ENCODE results near the gene SULF2. TPM values are rescaled to one million over a fixed set of nuclear protein-coding genes. Genes with fewer than 3 reads are reported as not detected.

SULF2 gene
- total and polyA plus RNA-seq, 2 of the 13 experiments (the other 11 are each of a cell fraction or from before 2014, with no cell fraction given): 7.2 to 50.9 TPM

DNA sequence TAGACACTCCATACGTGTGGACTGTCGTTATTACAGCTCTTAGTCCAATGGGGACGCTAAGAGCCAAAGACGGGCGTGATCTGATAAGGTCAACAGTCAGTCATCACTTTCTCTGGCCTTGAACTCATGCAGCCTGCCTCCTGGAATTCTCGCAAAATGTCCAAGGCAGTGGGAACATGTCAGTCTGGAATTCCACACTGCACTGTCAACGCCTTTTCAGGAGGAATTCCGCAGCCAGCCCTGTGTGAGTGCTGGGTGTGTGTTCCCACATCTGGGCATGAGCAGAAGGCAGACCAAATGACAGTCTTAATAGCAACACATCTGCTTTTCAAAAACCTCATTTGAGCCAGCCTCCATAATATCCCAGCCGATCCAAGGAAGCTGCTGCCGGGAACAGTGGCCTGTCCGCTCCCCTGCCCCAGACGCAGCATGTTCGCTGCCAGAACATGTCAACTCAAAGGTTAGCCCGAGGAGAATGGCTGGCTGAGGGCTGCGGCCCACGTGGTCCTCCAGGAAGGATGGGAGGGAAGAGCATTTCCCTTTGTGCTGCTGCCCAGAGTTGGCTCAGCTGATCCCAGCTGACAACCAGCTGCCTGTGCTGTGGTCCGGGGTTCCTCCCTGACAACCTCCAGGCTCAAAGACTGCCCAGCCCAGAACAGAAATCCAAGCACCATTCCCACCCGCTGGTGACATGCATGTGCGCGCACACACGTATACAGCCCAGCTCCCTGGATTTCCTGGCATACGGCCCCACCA, 103.1 kb downstream of the SULF2 start (continued):
- TF ChIP-seq, protein P1, sequence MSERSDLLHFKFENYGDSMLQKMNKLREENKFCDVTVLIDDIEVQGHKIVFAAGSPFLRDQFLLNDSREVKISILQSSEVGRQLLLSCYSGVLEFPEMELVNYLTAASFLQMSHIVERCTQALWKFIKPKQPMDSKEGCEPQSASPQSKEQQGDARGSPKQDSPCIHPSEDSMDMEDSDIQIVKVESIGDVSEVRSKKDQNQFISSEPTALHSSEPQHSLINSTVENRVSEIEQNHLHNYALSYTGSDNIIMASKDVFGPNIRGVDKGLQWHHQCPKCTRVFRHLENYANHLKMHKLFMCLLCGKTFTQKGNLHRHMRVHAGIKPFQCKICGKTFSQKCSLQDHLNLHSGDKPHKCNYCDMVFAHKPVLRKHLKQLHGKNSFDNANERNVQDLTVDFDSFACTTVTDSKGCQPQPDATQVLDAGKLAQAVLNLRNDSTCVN (CRISPR knock-in tag; IDR thresholded peaks at IDR 0.05; ENCODE audit: borderline replicate concordance): 0 out of 2 replicates have a peak, but pooled peaks have one; percentile 22
- TF ChIP-seq FOSL2 (CRISPR knock-in tag; IDR thresholded peaks at IDR 0.05) (0 out of 2 replicates have a peak, but pooled peaks have one; percentile 12), FOXA1 (IDR thresholded peaks at IDR 0.05) (no peak), FOXA1 (CRISPR knock-in tag; IDR thresholded peaks at IDR 0.05) (peak; percentile 46), IKZF4 (CRISPR knock-in tag; IDR thresholded peaks at IDR 0.05; ENCODE audit: borderline replicate concordance, low read depth, not compliant biosample characterization) (no peak), HOXA9 (CRISPR knock-in tag; IDR thresholded peaks at IDR 0.05; ENCODE audit: borderline replicate concordance) (no peak), SNAPC2 (CRISPR knock-in tag; IDR thresholded peaks at IDR 0.05) (no peak), HNF4A (CRISPR knock-in tag; IDR thresholded peaks at IDR 0.05) (peak; percentile 44; the same call in 1 of the 2 replicates), STAG1 (CRISPR knock-in tag; IDR thresholded peaks at IDR 0.05) (0 out of 2 replicates have a peak, but pooled peaks have one; percentile 9), NR2C2 (CRISPR knock-in tag; IDR thresholded peaks at IDR 0.05; ENCODE audit: borderline replicate concordance) (peak; percentile 32; the same call in 1 of the 2 replicates), ZNF891 (CRISPR knock-in tag; IDR thresholded peaks at IDR 0.05) (no peak), ZSCAN12 (CRISPR knock-in tag; IDR thresholded peaks at IDR 0.05) (no peak)
- TF ChIP-seq, protein P2, sequence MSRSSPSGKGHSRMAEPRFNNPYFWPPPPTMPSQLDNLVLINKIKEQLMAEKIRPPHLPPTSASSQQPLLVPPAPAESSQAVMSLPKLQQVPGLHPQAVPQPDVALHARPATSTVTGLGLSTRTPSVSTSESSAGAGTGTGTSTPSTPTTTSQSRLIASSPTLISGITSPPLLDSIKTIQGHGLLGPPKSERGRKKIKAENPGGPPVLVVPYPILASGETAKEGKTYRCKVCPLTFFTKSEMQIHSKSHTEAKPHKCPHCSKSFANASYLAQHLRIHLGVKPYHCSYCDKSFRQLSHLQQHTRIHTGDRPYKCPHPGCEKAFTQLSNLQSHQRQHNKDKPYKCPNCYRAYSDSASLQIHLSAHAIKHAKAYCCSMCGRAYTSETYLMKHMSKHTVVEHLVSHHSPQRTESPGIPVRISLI (CRISPR knock-in tag; IDR thresholded peaks at IDR 0.05; ENCODE audit: borderline replicate concordance): no peak
- TF ChIP-seq, protein P3, sequence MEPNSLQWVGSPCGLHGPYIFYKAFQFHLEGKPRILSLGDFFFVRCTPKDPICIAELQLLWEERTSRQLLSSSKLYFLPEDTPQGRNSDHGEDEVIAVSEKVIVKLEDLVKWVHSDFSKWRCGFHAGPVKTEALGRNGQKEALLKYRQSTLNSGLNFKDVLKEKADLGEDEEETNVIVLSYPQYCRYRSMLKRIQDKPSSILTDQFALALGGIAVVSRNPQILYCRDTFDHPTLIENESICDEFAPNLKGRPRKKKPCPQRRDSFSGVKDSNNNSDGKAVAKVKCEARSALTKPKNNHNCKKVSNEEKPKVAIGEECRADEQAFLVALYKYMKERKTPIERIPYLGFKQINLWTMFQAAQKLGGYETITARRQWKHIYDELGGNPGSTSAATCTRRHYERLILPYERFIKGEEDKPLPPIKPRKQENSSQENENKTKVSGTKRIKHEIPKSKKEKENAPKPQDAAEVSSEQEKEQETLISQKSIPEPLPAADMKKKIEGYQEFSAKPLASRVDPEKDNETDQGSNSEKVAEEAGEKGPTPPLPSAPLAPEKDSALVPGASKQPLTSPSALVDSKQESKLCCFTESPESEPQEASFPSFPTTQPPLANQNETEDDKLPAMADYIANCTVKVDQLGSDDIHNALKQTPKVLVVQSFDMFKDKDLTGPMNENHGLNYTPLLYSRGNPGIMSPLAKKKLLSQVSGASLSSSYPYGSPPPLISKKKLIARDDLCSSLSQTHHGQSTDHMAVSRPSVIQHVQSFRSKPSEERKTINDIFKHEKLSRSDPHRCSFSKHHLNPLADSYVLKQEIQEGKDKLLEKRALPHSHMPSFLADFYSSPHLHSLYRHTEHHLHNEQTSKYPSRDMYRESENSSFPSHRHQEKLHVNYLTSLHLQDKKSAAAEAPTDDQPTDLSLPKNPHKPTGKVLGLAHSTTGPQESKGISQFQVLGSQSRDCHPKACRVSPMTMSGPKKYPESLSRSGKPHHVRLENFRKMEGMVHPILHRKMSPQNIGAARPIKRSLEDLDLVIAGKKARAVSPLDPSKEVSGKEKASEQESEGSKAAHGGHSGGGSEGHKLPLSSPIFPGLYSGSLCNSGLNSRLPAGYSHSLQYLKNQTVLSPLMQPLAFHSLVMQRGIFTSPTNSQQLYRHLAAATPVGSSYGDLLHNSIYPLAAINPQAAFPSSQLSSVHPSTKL (CRISPR knock-in tag; IDR thresholded peaks at IDR 0.05): peak; percentile 29
- TF ChIP-seq, protein P4, sequence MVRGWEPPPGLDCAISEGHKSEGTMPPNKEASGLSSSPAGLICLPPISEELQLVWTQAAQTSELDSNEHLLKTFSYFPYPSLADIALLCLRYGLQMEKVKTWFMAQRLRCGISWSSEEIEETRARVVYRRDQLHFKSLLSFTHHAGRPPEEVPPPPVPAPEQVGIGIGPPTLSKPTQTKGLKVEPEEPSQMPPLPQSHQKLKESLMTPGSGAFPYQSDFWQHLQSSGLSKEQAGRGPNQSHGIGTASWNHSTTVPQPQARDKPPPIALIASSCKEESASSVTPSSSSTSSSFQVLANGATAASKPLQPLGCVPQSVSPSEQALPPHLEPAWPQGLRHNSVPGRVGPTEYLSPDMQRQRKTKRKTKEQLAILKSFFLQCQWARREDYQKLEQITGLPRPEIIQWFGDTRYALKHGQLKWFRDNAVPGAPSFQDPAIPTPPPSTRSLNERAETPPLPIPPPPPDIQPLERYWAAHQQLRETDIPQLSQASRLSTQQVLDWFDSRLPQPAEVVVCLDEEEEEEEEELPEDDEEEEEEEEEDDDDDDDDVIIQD (CRISPR knock-in tag; IDR thresholded peaks at IDR 0.05; ENCODE audit: low read depth): 0 out of 2 replicates have a peak, but pooled peaks have one; percentile 11
- TF ChIP-seq, protein P5, sequence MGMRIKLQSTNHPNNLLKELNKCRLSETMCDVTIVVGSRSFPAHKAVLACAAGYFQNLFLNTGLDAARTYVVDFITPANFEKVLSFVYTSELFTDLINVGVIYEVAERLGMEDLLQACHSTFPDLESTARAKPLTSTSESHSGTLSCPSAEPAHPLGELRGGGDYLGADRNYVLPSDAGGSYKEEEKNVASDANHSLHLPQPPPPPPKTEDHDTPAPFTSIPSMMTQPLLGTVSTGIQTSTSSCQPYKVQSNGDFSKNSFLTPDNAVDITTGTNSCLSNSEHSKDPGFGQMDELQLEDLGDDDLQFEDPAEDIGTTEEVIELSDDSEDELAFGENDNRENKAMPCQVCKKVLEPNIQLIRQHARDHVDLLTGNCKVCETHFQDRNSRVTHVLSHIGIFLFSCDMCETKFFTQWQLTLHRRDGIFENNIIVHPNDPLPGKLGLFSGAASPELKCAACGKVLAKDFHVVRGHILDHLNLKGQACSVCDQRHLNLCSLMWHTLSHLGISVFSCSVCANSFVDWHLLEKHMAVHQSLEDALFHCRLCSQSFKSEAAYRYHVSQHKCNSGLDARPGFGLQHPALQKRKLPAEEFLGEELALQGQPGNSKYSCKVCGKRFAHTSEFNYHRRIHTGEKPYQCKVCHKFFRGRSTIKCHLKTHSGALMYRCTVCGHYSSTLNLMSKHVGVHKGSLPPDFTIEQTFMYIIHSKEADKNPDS (CRISPR knock-in tag; IDR thresholded peaks at IDR 0.05): no peak

Data from HepG2 (cell line).